Measurements from ENCODE around the gene SOHLH1. TPM values are rescaled to one million over a fixed set of nuclear protein-coding genes. Genes with fewer than 3 reads are reported as not detected.

SOHLH1 gene
- total and polyA plus RNA-seq, 2 donors (not counting 1 experiment from before 2014, with no cell fraction given): not detected

- no peak overlapping the region for H2AFZ ChIP-seq (ENCODE audit: low read length)
- no peak for TF ChIP-seq EZH2 (IDR thresholded peaks at IDR 0.05; ENCODE audit: low read length, missing control alignments)
- TF ChIP-seq CTCF (conservative IDR thresholded peaks at IDR 0.05 in 1 of 2, IDR thresholded peaks at IDR 0.05 in 1 of 2; ENCODE audit: low read depth in 1 of 2, low read length in 2 of 2): no peak
- H3K9ac ChIP-seq (ENCODE audit: insufficient read depth, low read length): no peak overlapping the region
- DNase-seq (ENCODE audit: low read depth in 2 of 2): no peak
- H3K27ac ChIP-seq (ENCODE audit: insufficient read depth, low read length): no peak overlapping the region
- H3K4me2 ChIP-seq (ENCODE audit: extremely low read depth, insufficient read depth, low read length): no peak overlapping the region
- no peaks in the 10 kb centered on the region for H3K79me2 ChIP-seq (ENCODE audit: control insufficient read depth, insufficient read depth, low read length)
- H3K4me3 ChIP-seq (replicated peaks in 1 of 4; ENCODE audit: control extremely low read depth in 1 of 4, insufficient read depth in 1 of 4, low read depth in 3 of 4, low read length in 4 of 4): no peak overlapping the region
- no peaks in the 10 kb centered on the region for H4K20me1 ChIP-seq (ENCODE audit: control insufficient read depth, extremely low read depth, insufficient read depth, low read length)
- no peaks in the 10 kb centered on the region for H3K36me3 ChIP-seq (ENCODE audit: control insufficient read depth, insufficient read depth, low read length)
- H3K4me1 ChIP-seq (ENCODE audit: control insufficient read depth, extremely low read depth, insufficient read depth, low read length): no peaks in the 10 kb centered on the region
- no peaks in the 10 kb centered on the region for H3K9me3 ChIP-seq (ENCODE audit: control insufficient read depth, insufficient read depth, low read depth, low read length)
- H3K27me3 ChIP-seq (ENCODE audit: control insufficient read depth, insufficient read depth, low read length): peaks cover 8% of the 10 kb centered on the region
Observed at GRCh38 chr9:135711391-135711790, 12.1 kb upstream of the SOHLH1 start.

DNA sequence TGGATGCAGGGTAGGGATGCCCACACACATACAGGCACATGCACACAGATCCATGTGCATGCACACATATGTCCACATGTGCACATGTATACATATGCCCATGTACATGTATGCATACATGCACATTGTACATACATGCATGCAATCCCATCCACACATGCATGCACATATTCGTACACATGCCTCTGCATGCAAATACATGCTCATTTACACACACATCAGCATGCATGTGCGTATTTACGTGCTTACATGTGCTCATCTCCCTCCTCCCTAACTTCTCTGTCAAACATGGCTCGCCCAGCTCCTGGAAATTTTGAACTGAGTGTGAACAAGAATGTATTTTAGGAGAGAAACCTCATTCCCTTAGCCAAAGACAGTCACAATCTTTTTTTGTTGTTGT lies 8.9 kb upstream of the SOHLH1 start:
- H3K4me3 ChIP-seq (replicated peaks in 1 of 4; ENCODE audit: control extremely low read depth in 1 of 4, insufficient read depth in 1 of 4, low read depth in 3 of 4, low read length in 4 of 4): no peak overlapping the region
- no peaks in the 10 kb centered on the region for H3K27me3 ChIP-seq (ENCODE audit: control insufficient read depth, insufficient read depth, low read length)
- no peak overlapping the region for H3K27ac ChIP-seq (ENCODE audit: insufficient read depth, low read length)
- H3K79me2 ChIP-seq (ENCODE audit: control insufficient read depth, insufficient read depth, low read length): no peaks in the 10 kb centered on the region
- no peaks in the 10 kb centered on the region for H3K4me1 ChIP-seq (ENCODE audit: control insufficient read depth, extremely low read depth, insufficient read depth, low read length)
- H3K4me2 ChIP-seq (ENCODE audit: extremely low read depth, insufficient read depth, low read length): no peak overlapping the region
- no peaks in the 10 kb centered on the region for H3K9me3 ChIP-seq (ENCODE audit: control insufficient read depth, insufficient read depth, low read depth, low read length)
- H3K9ac ChIP-seq (ENCODE audit: insufficient read depth, low read length): no peak overlapping the region
- H2AFZ ChIP-seq (ENCODE audit: low read length): no peak overlapping the region
- no peak for DNase-seq (ENCODE audit: low read depth in 2 of 2)
- no peaks in the 10 kb centered on the region for H3K36me3 ChIP-seq (ENCODE audit: control insufficient read depth, insufficient read depth, low read length)
- no peak for TF ChIP-seq EZH2 (IDR thresholded peaks at IDR 0.05; ENCODE audit: low read length, missing control alignments)
- TF ChIP-seq CTCF (conservative IDR thresholded peaks at IDR 0.05 in 1 of 2, IDR thresholded peaks at IDR 0.05 in 1 of 2; ENCODE audit: low read depth in 1 of 2, low read length in 2 of 2): no peak
- H4K20me1 ChIP-seq (ENCODE audit: control insufficient read depth, extremely low read depth, insufficient read depth, low read length): no peaks in the 10 kb centered on the region

DNA sequence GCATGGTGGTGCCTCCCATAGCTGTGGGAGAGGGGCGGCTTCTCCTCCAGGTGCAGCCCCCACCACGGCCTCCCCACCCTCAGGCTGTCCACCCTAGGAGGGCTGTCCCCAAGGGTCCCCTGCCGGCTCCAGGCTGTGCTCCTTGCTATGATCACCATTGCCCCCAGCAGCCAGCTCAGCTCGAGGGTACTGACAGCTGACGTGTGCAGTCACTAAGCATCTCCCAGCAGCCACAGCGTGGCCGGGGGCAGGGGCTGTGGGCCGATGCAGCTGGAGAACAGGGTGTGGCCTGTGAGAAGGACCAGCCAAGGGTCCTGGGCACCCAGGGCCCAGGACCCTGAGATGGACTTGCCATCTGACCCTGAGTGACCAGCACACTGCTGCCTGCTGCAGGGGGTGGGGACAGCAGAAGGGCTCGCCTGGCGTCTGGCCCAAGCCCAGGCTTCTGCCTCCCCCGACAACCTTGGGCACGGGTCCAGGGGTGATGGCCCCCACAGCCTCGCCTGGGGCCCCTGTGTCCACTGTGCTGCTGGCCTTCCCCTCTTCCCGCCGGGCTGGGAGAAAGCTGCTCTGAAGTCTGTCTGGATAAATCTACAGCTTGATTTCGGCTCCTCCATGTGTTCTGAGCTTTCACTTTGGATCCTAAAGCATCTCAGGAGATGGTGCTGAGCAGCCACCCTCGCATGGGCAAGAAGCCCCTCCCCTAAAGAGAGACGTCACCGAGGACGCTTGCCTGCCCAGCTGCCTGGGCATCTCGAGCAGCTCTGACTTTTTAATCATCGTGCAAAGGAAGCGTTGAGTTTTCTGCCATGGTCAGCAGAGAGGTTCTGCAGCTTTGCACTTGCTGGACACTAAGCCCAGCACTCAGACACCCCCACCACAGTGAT lies 8.2 kb upstream of the SOHLH1 start:
- DNase-seq (ENCODE audit: low read depth in 2 of 2): no peak
- no peak overlapping the region for H2AFZ ChIP-seq (ENCODE audit: low read length)
- H3K27ac ChIP-seq (ENCODE audit: insufficient read depth, low read length): no peak overlapping the region

More for the DNA sequence above, 8.2 kb upstream of the SOHLH1 start:
- no peaks in the 10 kb centered on the region for H3K9me3 ChIP-seq (ENCODE audit: control insufficient read depth, insufficient read depth, low read depth, low read length)
- H3K9ac ChIP-seq (ENCODE audit: insufficient read depth, low read length): no peak overlapping the region
- H4K20me1 ChIP-seq (ENCODE audit: control insufficient read depth, extremely low read depth, insufficient read depth, low read length): no peaks in the 10 kb centered on the region
- H3K4me2 ChIP-seq (ENCODE audit: extremely low read depth, insufficient read depth, low read length): no peak overlapping the region
- no peaks in the 10 kb centered on the region for H3K79me2 ChIP-seq (ENCODE audit: control insufficient read depth, insufficient read depth, low read length)
- H3K4me3 ChIP-seq (replicated peaks in 1 of 4; ENCODE audit: control extremely low read depth in 1 of 4, insufficient read depth in 1 of 4, low read depth in 3 of 4, low read length in 4 of 4): no peak overlapping the region
- no peaks in the 10 kb centered on the region for H3K4me1 ChIP-seq (ENCODE audit: control insufficient read depth, extremely low read depth, insufficient read depth, low read length)
- H3K36me3 ChIP-seq (ENCODE audit: control insufficient read depth, insufficient read depth, low read length): no peaks in the 10 kb centered on the region
- no peaks in the 10 kb centered on the region for H3K27me3 ChIP-seq (ENCODE audit: control insufficient read depth, insufficient read depth, low read length)
- TF ChIP-seq EZH2 (IDR thresholded peaks at IDR 0.05; ENCODE audit: low read length, missing control alignments) (no peak), CTCF (conservative IDR thresholded peaks at IDR 0.05 in 1 of 2, IDR thresholded peaks at IDR 0.05 in 1 of 2; ENCODE audit: low read depth in 1 of 2, low read length in 2 of 2) (no peak)

Measured in fibroblast of lung (primary cell).